ENCODE data around the gene DYSF. TPM values are rescaled to one million over a fixed set of nuclear protein-coding genes. Genes with fewer than 3 reads are reported as not detected.

Gene DYSF
- total and polyA plus RNA-seq, 2 donors (not counting 3 experiments of a cell fraction or from before 2014, with no cell fraction given): 50.9 to 152 TPM

GRCh38 chr2:71706836-71707235 lies 253.5 kb downstream of the DYSF start:
- TF ChIP-seq POLR2A (IDR thresholded peaks at IDR 0.05; ENCODE audit: low read depth, low read length) (no peak), MYC (IDR thresholded peaks at IDR 0.05; ENCODE audit: low read depth, low read length) (no peak), FOS (IDR thresholded peaks at IDR 0.05; ENCODE audit: borderline replicate concordance, insufficient read depth, low read length) (no peak), POLR2AphosphoS5 (IDR thresholded peaks at IDR 0.05; ENCODE audit: insufficient read depth, low read depth, low read length) (no peak), CTCF (IDR thresholded peaks at IDR 0.05; ENCODE audit: extremely low read depth in 1 of 2, insufficient read depth in 1 of 2, low read depth in 1 of 2, low read length in 2 of 2) (no peak), JUN (IDR thresholded peaks at IDR 0.05; ENCODE audit: borderline replicate concordance, insufficient read depth, insufficient read length, low read depth) (no peak)
- TF ChIP-seq, protein P1, sequence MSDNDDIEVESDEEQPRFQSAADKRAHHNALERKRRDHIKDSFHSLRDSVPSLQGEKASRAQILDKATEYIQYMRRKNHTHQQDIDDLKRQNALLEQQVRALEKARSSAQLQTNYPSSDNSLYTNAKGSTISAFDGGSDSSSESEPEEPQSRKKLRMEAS (IDR thresholded peaks at IDR 0.05; ENCODE audit: insufficient read depth, insufficient read length): no peak
- H4K20me1 ChIP-seq (replicated peaks; ENCODE audit: control insufficient read depth, extremely low read depth, insufficient read depth, low read length): no peaks in the 10 kb centered on the region
- BruUV-seq (replicated peaks): no TSS peak
- no peaks in the 10 kb centered on the region for H3K36me3 ChIP-seq (ENCODE audit: control insufficient read depth in 2 of 2, extremely low read depth in 1 of 2, insufficient read depth in 2 of 2, low read length in 2 of 2)
- CTCF ChIA-PET: no interaction called here
- intact Hi-C loops (cut with micrococcal nuclease): no loop called here
- peaks cover 0 to 4% of the 10 kb centered on the region in 2 experiments for H3K27me3 ChIP-seq (ENCODE audit: control insufficient read depth in 2 of 2, insufficient read depth in 2 of 2, low read length in 2 of 2)
- DNase-seq (ENCODE audit: low read depth, low spot score): no peak
- H3K4me3 ChIP-seq (replicated peaks in 1 of 3; ENCODE audit: insufficient read depth in 1 of 3, low read depth in 1 of 3, low read length in 3 of 3): no peak overlapping the region
- no peaks in the 10 kb centered on the region for H3K9me3 ChIP-seq (replicated peaks; ENCODE audit: control insufficient read depth, insufficient read depth, low read length)
- H3K27ac ChIP-seq (ENCODE audit: insufficient read depth, low read depth, low read length): no peak overlapping the region
- H3K9ac ChIP-seq (replicated peaks; ENCODE audit: extremely low read depth, insufficient read depth, low read length): no peak overlapping the region
- H3K4me2 ChIP-seq (ENCODE audit: insufficient read depth, low read length): no peak overlapping the region
- no peaks in the 10 kb centered on the region for H3K79me2 ChIP-seq (ENCODE audit: control insufficient read depth, insufficient read depth, low read length)
- H3K9me1 ChIP-seq (replicated peaks; ENCODE audit: control insufficient read depth, extremely low read depth, insufficient read depth, low read length): no peaks in the 10 kb centered on the region
- POLR2A ChIA-PET: no interaction called here
- dilution Hi-C loops (cut with MboI; ENCODE audit: extremely low pct_ligation_motif_present, low sequenced_read_pairs): no loop called here
- no peak overlapping the region for H2AFZ ChIP-seq (ENCODE audit: low read depth, low read length)
- no peak for FAIRE-seq
- H3K4me1 ChIP-seq (ENCODE audit: control insufficient read depth, extremely low read depth, insufficient read depth, low read length): no peaks in the 10 kb centered on the region

Data from endothelial cell of umbilical vein (primary cell).